Epidermal melanocyte (primary cell): ENCODE data around the gene DDX17.

Source experiments
- DNase-seq: peaks from one replicate; pipeline ENCODE4 v3.0.0; 2011; ENCODE audit warnings: low spot score; ENCODE audit not compliant: insufficient read length

The DDX17 gene

GRCh38 chr22:38467438-38467903 is 38.6 kb downstream of the DDX17 start:
- no peak for DNase-seq

GRCh38 chr22:38465673-38466490 is 40.2 kb downstream of the DDX17 start:
- no peak for DNase-seq

GRCh38 chr22:38464992-38465672 is 41.0 kb downstream of the DDX17 start:
- no peak for DNase-seq

- no peak for DNase-seq
These were observed 42.9 kb downstream of the DDX17 start for GRCh38 chr22:38462960-38463784.

- DNase-seq = peak; percentile 76
These were observed 44.6 kb downstream of the DDX17 start for GRCh38 chr22:38461414-38462081.

- DNase-seq = no peak
These were observed 45.1 kb downstream of the DDX17 start for GRCh38 chr22:38461057-38461413.

GRCh38 chr22:38460426-38460840 is 45.7 kb downstream of the DDX17 start:
- no peak for DNase-seq

- no peak for DNase-seq
These were observed 49.0 kb downstream of the DDX17 start for GRCh38 chr22:38456841-38457699.

GRCh38 chr22:38456272-38456835 is 49.8 kb downstream of the DDX17 start:
- no peak for DNase-seq

GRCh38 chr22:38455530-38456271 is 50.4 kb downstream of the DDX17 start:
- DNase-seq = no peak

- no peak for DNase-seq
These were observed 51.0 kb downstream of the DDX17 start, which contains the start of gene KCNJ4 for GRCh38 chr22:38455076-38455529. TSS of gene KCNJ4 (minus strand) at chr22:38455199. CDS start at chr22:38428132, 27,067 bp downstream.

- no peak for DNase-seq
These were observed 51.6 kb downstream of the DDX17 start for GRCh38 chr22:38454353-38455075.

GRCh38 chr22:38453996-38454352 is 52.1 kb downstream of the DDX17 start:
- no peak for DNase-seq

- DNase-seq = no peak
These were observed 52.9 kb downstream of the DDX17 start for GRCh38 chr22:38453066-38453672.

GRCh38 chr22:38452373-38453065 is 53.6 kb downstream of the DDX17 start:
- peak; percentile 57 for DNase-seq

- no peak for DNase-seq
These were observed 54.2 kb downstream of the DDX17 start for GRCh38 chr22:38451864-38452263.

GRCh38 chr22:38451404-38451803 is 54.7 kb downstream of the DDX17 start:
- DNase-seq = no peak
